NCI-H1436 treated with DMSO at 0.1 percent for 48 hours (cell line): ENCODE measurements around the gene SLC6A13.

Experiments used
- DNase-seq: peaks from one replicate; lab custom pipeline; 2025; lab: John Stamatoyannopoulos, UW

Gene SLC6A13

GRCh38 chr12:214003-214741 lies 48.5 kb downstream of the SLC6A13 start, which contains the start of gene SLC6A12:
TSS of gene SLC6A12 (minus strand) at chr12:214157. CDS start at chr12:209986, 4,171 bp downstream.
- DNase-seq = no peak

GRCh38 chr12:213527-213932 lies 49.1 kb downstream of the SLC6A13 start:
- no peak for DNase-seq

- DNase-seq = no peak
These were observed 49.7 kb downstream of the SLC6A13 start for GRCh38 chr12:212715-213526.

GRCh38 chr12:212415-212714 lies 50.3 kb downstream of the SLC6A13 start:
- DNase-seq = no peak

GRCh38 chr12:211639-212414 lies 50.8 kb downstream of the SLC6A13 start:
- DNase-seq = no peak

GRCh38 chr12:211142-211465 lies 51.5 kb downstream of the SLC6A13 start:
- no peak for DNase-seq

GRCh38 chr12:210277-211141 lies 52.1 kb downstream of the SLC6A13 start:
- no peak for DNase-seq

- DNase-seq = no peak
These were observed 52.8 kb downstream of the SLC6A13 start for GRCh38 chr12:209851-210250.

GRCh38 chr12:209246-209645 lies 53.4 kb downstream of the SLC6A13 start:
- no peak for DNase-seq

- no peak for DNase-seq
These were observed 53.8 kb downstream of the SLC6A13 start for GRCh38 chr12:208813-209212.

GRCh38 chr12:207804-208203 lies 54.8 kb downstream of the SLC6A13 start:
- DNase-seq = no peak

GRCh38 chr12:206746-207440 lies 55.7 kb downstream of the SLC6A13 start:
- DNase-seq = no peak

GRCh38 chr12:205026-205425 lies 57.6 kb downstream of the SLC6A13 start:
- DNase-seq = no peak

- no peak for DNase-seq
These were observed 58.4 kb downstream of the SLC6A13 start for GRCh38 chr12:204261-204678.

GRCh38 chr12:203462-204260 lies 59.0 kb downstream of the SLC6A13 start:
- no peak for DNase-seq

- no peak for DNase-seq
These were observed 59.6 kb downstream of the SLC6A13 start for GRCh38 chr12:203074-203461.

- DNase-seq = no peak
These were observed 60.4 kb downstream of the SLC6A13 start for GRCh38 chr12:202081-202731.

- no peak for DNase-seq
These were observed 61.3 kb downstream of the SLC6A13 start for GRCh38 chr12:201361-201760.

GRCh38 chr12:198705-199104 lies 63.9 kb downstream of the SLC6A13 start:
- no peak for DNase-seq
